ENCODE measurements around the gene ACTBL2. TPM values are rescaled to one million over a fixed set of nuclear protein-coding genes. Genes with fewer than 3 reads are reported as not detected.
"Not testable (repeated sequence)": the region's sequence is repeated elsewhere in the genome, so short reads cannot be mapped to it uniquely, and the experiment has no call there.

Gene ACTBL2
- total RNA-seq, 1 experiment from 2014 or later, result not detected

- H3K27me3 Mint-ChIP-seq (ENCODE audit: insufficient read depth, unreplicated experiment), result no peaks in the 10 kb centered on the region
- BruUV-seq (replicated peaks), result no TSS peak
- POLR2A ChIA-PET, result interaction anchor here (0.5 to 1.9 kb wide), 5 partner anchors 12 to 102 kb away, joined by 3 to 5 read pairs (median 3); no protein-coding TSS in a partner anchor
- no peaks in the 10 kb centered on the region for H3K36me3 Mint-ChIP-seq (ENCODE audit: insufficient read depth, unreplicated experiment)
- no peak for TF ChIP-seq CTCF (IDR thresholded peaks at IDR 0.05; ENCODE audit: unreplicated experiment)
- H3K4me3 Mint-ChIP-seq (ENCODE audit: unreplicated experiment), result peak overlapping the region; percentile 6
- H3K27ac Mint-ChIP-seq (ENCODE audit: low read depth, unreplicated experiment), result no peak overlapping the region
- DNase-seq (ENCODE audit: unreplicated experiment), result peak; percentile 73
- intact Hi-C loops (cut with micrococcal nuclease), result no loop called here
- CTCF ChIA-PET, result interaction anchor here (0.6 to 1.5 kb wide), 10 partner anchors 11 to 1195 kb away, joined by 3 to 9 read pairs (median 4); no protein-coding TSS in a partner anchor
- H3K9me3 Mint-ChIP-seq (ENCODE audit: unreplicated experiment), result no peaks in the 10 kb centered on the region
- H3K4me1 Mint-ChIP-seq (ENCODE audit: insufficient read depth, unreplicated experiment), result peaks cover 13% of the 10 kb centered on the region
Measured at GRCh38 chr5:57468481-57469163, 14.0 kb downstream of the ACTBL2 start.

- ChIA-PET CTCF (interaction anchor here (1.3 kb wide), 1 partner anchor 168 kb away, joined by 4 read pairs; no protein-coding TSS in a partner anchor), POLR2A (no interaction called here)
- intact Hi-C loops (cut with micrococcal nuclease), result no loop called here
- Mint-ChIP-seq H3K9me3 (ENCODE audit: unreplicated experiment) (no peaks in the 10 kb centered on the region), H3K27me3 (ENCODE audit: insufficient read depth, unreplicated experiment) (no peaks in the 10 kb centered on the region), H3K36me3 (ENCODE audit: insufficient read depth, unreplicated experiment) (no peaks in the 10 kb centered on the region), H3K4me3 (ENCODE audit: unreplicated experiment) (no peak overlapping the region), H3K27ac (ENCODE audit: low read depth, unreplicated experiment) (no peak overlapping the region), H3K4me1 (ENCODE audit: insufficient read depth, unreplicated experiment) (peaks cover 13% of the 10 kb centered on the region)
- no peak for TF ChIP-seq CTCF (IDR thresholded peaks at IDR 0.05; ENCODE audit: unreplicated experiment)
- BruUV-seq (replicated peaks), result no TSS peak
- DNase-seq (ENCODE audit: unreplicated experiment), result no peak
Measured at GRCh38 chr5:57466544-57466943, 16.1 kb downstream of the ACTBL2 start.

DNA sequence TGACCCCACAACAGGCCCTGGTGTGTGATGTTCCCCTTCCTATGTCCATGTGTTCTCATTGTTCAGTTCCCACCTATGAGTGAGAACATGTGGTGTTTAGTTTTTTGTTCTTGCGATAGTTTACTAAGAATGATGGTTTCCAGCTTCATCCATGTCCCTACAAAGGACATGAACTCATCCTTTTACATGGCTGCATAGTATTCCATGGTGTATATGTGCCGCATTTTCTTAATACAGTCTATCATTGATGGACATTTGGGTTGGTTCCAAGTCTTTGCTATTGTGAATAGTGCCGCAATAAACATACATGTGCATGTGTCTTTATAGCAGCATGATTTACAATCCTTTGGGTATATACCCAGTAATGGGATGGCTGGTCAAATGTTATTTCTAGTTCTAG, 22.6 kb downstream of the ACTBL2 start:
- H3K4me3 Mint-ChIP-seq (ENCODE audit: unreplicated experiment); H3K36me3 Mint-ChIP-seq (ENCODE audit: insufficient read depth, unreplicated experiment); H3K4me1 Mint-ChIP-seq (ENCODE audit: insufficient read depth, unreplicated experiment); H3K9me3 Mint-ChIP-seq (ENCODE audit: unreplicated experiment); DNase-seq (ENCODE audit: unreplicated experiment); H3K27me3 Mint-ChIP-seq (ENCODE audit: insufficient read depth, unreplicated experiment); BruUV-seq (replicated peaks); H3K27ac Mint-ChIP-seq (ENCODE audit: low read depth, unreplicated experiment); POLR2A ChIA-PET; CTCF ChIA-PET; intact Hi-C loops (cut with micrococcal nuclease): not testable (repeated sequence)

- H3K4me1 Mint-ChIP-seq (ENCODE audit: insufficient read depth, unreplicated experiment), result no peaks in the 10 kb centered on the region
- no TSS peak for BruUV-seq (replicated peaks)
- H3K36me3 Mint-ChIP-seq (ENCODE audit: insufficient read depth, unreplicated experiment), result no peaks in the 10 kb centered on the region
- intact Hi-C loops (cut with micrococcal nuclease), result no loop called here
- no peaks in the 10 kb centered on the region for H3K9me3 Mint-ChIP-seq (ENCODE audit: unreplicated experiment)
- no peak for TF ChIP-seq CTCF (IDR thresholded peaks at IDR 0.05; ENCODE audit: unreplicated experiment)
- no peaks in the 10 kb centered on the region for H3K27me3 Mint-ChIP-seq (ENCODE audit: insufficient read depth, unreplicated experiment)
- ChIA-PET POLR2A (no interaction called here), CTCF (interaction anchor here (0.6 to 0.7 kb wide), 3 partner anchors 24 to 558 kb away, joined by 3 read pairs; no protein-coding TSS in a partner anchor)
- H3K4me3 Mint-ChIP-seq (ENCODE audit: unreplicated experiment), result no peak overlapping the region
- H3K27ac Mint-ChIP-seq (ENCODE audit: low read depth, unreplicated experiment), result no peak overlapping the region
- DNase-seq (ENCODE audit: unreplicated experiment), result no peak
Measured at GRCh38 chr5:57458443-57458842, 24.2 kb downstream of the ACTBL2 start.

All from MCF 10A (cell line).